HEK293 (cell line): ENCODE measurements around the gene CEND1.
A peak's percentile ranks its signal among the peaks of the same experiment; 100 is the strongest.

Experiments used
- BCL6B ChIP-seq: fragments of 450-650 bp; formaldehyde crosslinking; IDR thresholded peaks from 2 replicates; pipeline ENCODE4 v1.5.1; 2017; ENCODE audit warnings: missing biosample characterization, missing genetic modification characterization
- ELK4 ChIP-seq: IDR thresholded peaks from 2 replicates; pipeline ENCODE4 v1.6.1; 2011; ENCODE audit warnings: mild to moderate bottlenecking, low read depth, low read length, borderline replicate concordance
- KLF16 ChIP-seq: fragments of 450-650 bp; formaldehyde crosslinking; IDR thresholded peaks from 2 replicates; pipeline ENCODE4 v1.5.1; 2017; ENCODE audit warnings: missing biosample characterization, missing genetic modification characterization
- KLF7 ChIP-seq: fragments of 450-650 bp; formaldehyde crosslinking; IDR thresholded peaks from 2 replicates; pipeline ENCODE4 v1.5.1; 2016; ENCODE audit warnings: missing biosample characterization, missing genetic modification characterization, borderline replicate concordance
- KLF8 ChIP-seq: fragments of 450-650 bp; formaldehyde crosslinking; IDR thresholded peaks from 2 replicates; pipeline ENCODE4 v1.5.1; 2016; ENCODE audit warnings: missing biosample characterization, missing genetic modification characterization
- KLF9 ChIP-seq: fragments of 450-650 bp; formaldehyde crosslinking; IDR thresholded peaks from 2 replicates; pipeline ENCODE4 v1.5.1; 2016; ENCODE audit warnings: missing biosample characterization, missing genetic modification characterization, low read depth
- MEIS1 ChIP-seq: sonication (generic); formaldehyde crosslinking; IDR thresholded peaks from 2 replicates; pipeline ENCODE4 v1.8.1; 2022; ENCODE audit warnings: missing genetic modification reagents, mild to moderate bottlenecking, borderline replicate concordance
- PBX3 ChIP-seq: sonication (generic); formaldehyde crosslinking; IDR thresholded peaks from 2 replicates; pipeline ENCODE4 v1.8.1; 2022; ENCODE audit warnings: mild to moderate bottlenecking, moderate library complexity, missing genetic modification reagents
- PRDM10 ChIP-seq: fragments of 450-650 bp; formaldehyde crosslinking; IDR thresholded peaks from 2 replicates; pipeline ENCODE4 v1.5.1; 2016; ENCODE audit warnings: missing biosample characterization, missing genetic modification characterization
- SP7 ChIP-seq: fragments of 450-650 bp; formaldehyde crosslinking; IDR thresholded peaks from 2 replicates; pipeline ENCODE4 v1.5.1; 2016; ENCODE audit warnings: missing biosample characterization, missing genetic modification characterization
- ZBTB11 ChIP-seq: fragments of 450-650 bp; formaldehyde crosslinking; conservative IDR thresholded peaks from 2 replicates; pipeline ENCODE4 v1.5.1; 2016; ENCODE audit warnings: low read depth, missing biosample characterization, missing genetic modification characterization
- ZBTB21 ChIP-seq: fragments of 450-650 bp; formaldehyde crosslinking; IDR thresholded peaks from 2 replicates; pipeline ENCODE4 v1.5.1; 2017; ENCODE audit warnings: missing biosample characterization, missing genetic modification characterization
- ZBTB7A ChIP-seq: fragments of 450-650 bp; formaldehyde crosslinking; IDR thresholded peaks from 2 replicates; pipeline ENCODE4 v1.5.1; 2016; ENCODE audit warnings: low read depth, missing biosample characterization, missing genetic modification characterization
- ZFP69B ChIP-seq: fragments of 450-650 bp; formaldehyde crosslinking; IDR thresholded peaks from 2 replicates; pipeline ENCODE4 v1.5.1; 2016; ENCODE audit warnings: missing biosample characterization, missing genetic modification characterization
- ZNF155 ChIP-seq: fragments of 450-650 bp; formaldehyde crosslinking; IDR thresholded peaks from 2 replicates; pipeline ENCODE4 v1.5.1; 2016; ENCODE audit warnings: missing biosample characterization, missing genetic modification characterization
- ZNF292 ChIP-seq: fragments of 450-650 bp; formaldehyde crosslinking; IDR thresholded peaks from 2 replicates; pipeline ENCODE4 v1.5.1; 2016; ENCODE audit warnings: low read depth, missing biosample characterization, missing genetic modification characterization, borderline replicate concordance
- ZNF394 ChIP-seq: fragments of 450-650 bp; formaldehyde crosslinking; IDR thresholded peaks from 2 replicates; pipeline ENCODE4 v1.5.1; 2016; ENCODE audit warnings: missing biosample characterization, missing genetic modification characterization, mild to moderate bottlenecking, moderate library complexity, borderline replicate concordance
- ZNF404 ChIP-seq: fragments of 450-650 bp; formaldehyde crosslinking; IDR thresholded peaks from 2 replicates; pipeline ENCODE4 v1.5.1; 2017; ENCODE audit warnings: missing biosample characterization, missing genetic modification characterization
- ZNF521 ChIP-seq: fragments of 450-650 bp; formaldehyde crosslinking; IDR thresholded peaks from 2 replicates; pipeline ENCODE4 v1.5.1; 2017; ENCODE audit warnings: missing biosample characterization, mild to moderate bottlenecking, missing genetic modification characterization
- ZNF548 ChIP-seq: fragments of 450-650 bp; formaldehyde crosslinking; IDR thresholded peaks from 2 replicates; pipeline ENCODE4 v1.5.1; 2016; ENCODE audit warnings: missing biosample characterization, missing genetic modification characterization
- ZNF580 ChIP-seq: fragments of 450-650 bp; formaldehyde crosslinking; IDR thresholded peaks from 2 replicates; pipeline ENCODE4 v1.5.1; 2016; ENCODE audit warnings: missing biosample characterization, missing genetic modification characterization
- ZNF610 ChIP-seq: fragments of 450-650 bp; formaldehyde crosslinking; IDR thresholded peaks from 2 replicates; pipeline ENCODE4 v1.5.1; 2016; ENCODE audit warnings: missing biosample characterization, missing genetic modification characterization, borderline replicate concordance
- ZNF660 ChIP-seq: fragments of 450-650 bp; IDR thresholded peaks from 2 replicates; pipeline ENCODE4 v1.5.1; 2018; ENCODE audit warnings: missing biosample characterization, mild to moderate bottlenecking, missing genetic modification characterization
- ZNF76 ChIP-seq: fragments of 450-650 bp; formaldehyde crosslinking; IDR thresholded peaks from 2 replicates; pipeline ENCODE4; 2016; ENCODE audit warnings: low read depth, missing biosample characterization, missing genetic modification characterization, borderline replicate concordance
- ZNF792 ChIP-seq: fragments of 450-650 bp; formaldehyde crosslinking; IDR thresholded peaks from 2 replicates; pipeline ENCODE4 v1.5.1; 2016; ENCODE audit warnings: missing biosample characterization, missing genetic modification characterization
- ZNF843 ChIP-seq: fragments of 450-650 bp; formaldehyde crosslinking; IDR thresholded peaks from 2 replicates; pipeline ENCODE4 v1.5.1; 2016; ENCODE audit warnings: missing biosample characterization, missing genetic modification characterization
- TF ChIP-seq, protein P1 (sequence below): fragments of 450-650 bp; formaldehyde crosslinking; IDR thresholded peaks from 2 replicates; pipeline ENCODE4 v1.5.1; 2016; ENCODE audit warnings: missing biosample characterization, missing genetic modification characterization

CEND1 gene

DNA sequence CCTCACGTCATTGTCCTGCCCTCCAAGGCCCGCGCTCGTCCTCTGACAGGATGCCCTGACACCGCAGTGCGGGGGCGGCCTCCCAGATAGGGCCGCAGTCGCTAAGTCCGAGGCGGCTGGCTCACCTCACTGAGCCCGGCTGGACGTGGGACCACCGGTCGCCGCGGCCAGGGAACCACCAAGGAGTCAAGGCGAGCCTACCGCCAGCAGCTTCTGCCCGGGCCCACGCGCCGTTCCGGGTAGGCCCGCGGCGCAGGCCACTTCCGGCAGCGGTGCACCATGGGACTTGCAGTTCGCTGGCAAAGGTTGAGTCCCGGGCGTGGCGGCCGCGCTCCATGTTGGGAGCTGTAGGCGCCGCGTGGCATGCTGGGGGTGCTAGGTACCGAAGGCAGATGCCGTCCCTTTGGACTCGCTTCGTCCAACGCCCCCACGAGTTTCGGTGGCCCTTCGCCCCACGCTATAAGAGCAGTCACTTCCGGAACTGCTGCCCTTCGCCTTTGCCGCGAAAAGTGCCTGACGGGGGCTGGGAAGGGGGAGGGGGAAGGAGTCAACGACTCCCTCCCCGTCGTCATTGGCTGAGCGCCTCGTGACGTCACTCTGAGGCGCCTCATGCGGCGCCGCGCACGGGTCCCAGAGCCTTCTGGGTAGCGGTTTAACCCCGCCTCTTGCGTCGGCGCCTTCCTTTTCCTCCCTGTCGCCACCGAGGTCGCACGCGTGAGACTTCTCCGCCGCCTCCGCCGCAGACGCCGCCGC, 19.6 kb upstream of the CEND1 start, which contains the start of gene RPLP2 (continued):
- TF ChIP-seq MEIS1 (CRISPR knock-in tag) (no peak), PRDM10 (peak; percentile 58; the same call in 1 of the 2 replicates), ZNF404 (tag by site-specific recombination) (no peak), ZBTB21 (peak; percentile 92), KLF7 (tag by site-specific recombination) (peak; percentile 96; the same call in 1 of the 2 replicates), ZNF610 (peak; percentile 56; the same call in 1 of the 2 replicates), ZBTB11 (tag by site-specific recombination) (peak; percentile 95), BCL6B (tag by site-specific recombination) (no peak), KLF16 (tag by site-specific recombination) (peak; percentile 75), ZNF843 (tag by site-specific recombination) (peak; percentile 34; the same call in 1 of the 2 replicates), ZNF548 (tag by site-specific recombination) (no peak), ZNF155 (tag by site-specific recombination) (no peak), ZNF521 (tag by site-specific recombination) (no peak), SP7 (peak; percentile 62), ZNF292 (tag by site-specific recombination) (no peak), ELK4 (peak; percentile 88; the same call in 1 of the 2 replicates), KLF9 (peak; percentile 34), PBX3 (peak; percentile 76), ZNF394 (tag by site-specific recombination) (peak; percentile 44; the same call in 1 of the 2 replicates), ZNF792 (tag by site-specific recombination) (no peak), ZNF76 (tag by site-specific recombination) (peak; percentile 99), KLF8 (tag by site-specific recombination) (peak; percentile 76; the same call in 1 of the 2 replicates), ZNF580 (peak; percentile 36; the same call in 1 of the 2 replicates), ZNF660 (tag by site-specific recombination) (no peak), ZBTB7A (tag by site-specific recombination) (0 out of 2 replicates have a peak, but pooled peaks have one; percentile 30), ZFP69B (tag by site-specific recombination) (peak; percentile 94; the same call in 1 of the 2 replicates)
- TF ChIP-seq, protein P1, sequence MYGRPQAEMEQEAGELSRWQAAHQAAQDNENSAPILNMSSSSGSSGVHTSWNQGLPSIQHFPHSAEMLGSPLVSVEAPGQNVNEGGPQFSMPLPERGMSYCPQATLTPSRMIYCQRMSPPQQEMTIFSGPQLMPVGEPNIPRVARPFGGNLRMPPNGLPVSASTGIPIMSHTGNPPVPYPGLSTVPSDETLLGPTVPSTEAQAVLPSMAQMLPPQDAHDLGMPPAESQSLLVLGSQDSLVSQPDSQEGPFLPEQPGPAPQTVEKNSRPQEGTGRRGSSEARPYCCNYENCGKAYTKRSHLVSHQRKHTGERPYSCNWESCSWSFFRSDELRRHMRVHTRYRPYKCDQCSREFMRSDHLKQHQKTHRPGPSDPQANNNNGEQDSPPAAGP (tag by site-specific recombination): peak; percentile 80
